GM18502 (cell line): ENCODE measurements around the gene CEACAM6.
"Not testable (repeated sequence)": the region's sequence is repeated elsewhere in the genome, so short reads cannot be mapped to it uniquely, and the experiment has no call there.

Source experiments
- ATAC-seq: cut with Tn5 transposase; IDR thresholded peaks from one replicate; pipeline ENCODE4 v1.9.1; 2021; ENCODE audit warnings: mild to moderate bottlenecking; ENCODE audit not compliant: unreplicated experiment, poor library complexity

The CEACAM6 gene

GRCh38 chr19:41745756-41746155, 9.6 kb upstream of the CEACAM6 start:
- no peak for ATAC-seq

- no peak for ATAC-seq
Measured at GRCh38 chr19:41746593-41747227, 8.6 kb upstream of the CEACAM6 start.

- ATAC-seq = no peak
Measured at GRCh38 chr19:41748012-41748411, 7.3 kb upstream of the CEACAM6 start.

- ATAC-seq = not testable (repeated sequence)
Measured at GRCh38 chr19:41750248-41751134, 4.8 kb upstream of the CEACAM6 start.

- ATAC-seq = no peak
Measured at GRCh38 chr19:41753159-41753558, 2.2 kb upstream of the CEACAM6 start.

- ATAC-seq = no peak
Measured at GRCh38 chr19:41753936-41754529, 1.3 kb upstream of the CEACAM6 start.

GRCh38 chr19:41758846-41759245, 3.5 kb downstream of the CEACAM6 start:
- no peak for ATAC-seq

- no peak for ATAC-seq
Measured at GRCh38 chr19:41767115-41767514, 11.8 kb downstream of the CEACAM6 start.

GRCh38 chr19:41768105-41768504, 12.8 kb downstream of the CEACAM6 start:
- not testable (repeated sequence) for ATAC-seq

- ATAC-seq = no peak
Measured at GRCh38 chr19:41769608-41770007, 14.3 kb downstream of the CEACAM6 start.

- no peak for ATAC-seq
Measured at GRCh38 chr19:41771410-41771809, 16.1 kb downstream of the CEACAM6 start.

GRCh38 chr19:41774515-41774980, 19.2 kb downstream of the CEACAM6 start:
- ATAC-seq = no peak

- ATAC-seq = no peak
Measured at GRCh38 chr19:41776700-41777099, 21.4 kb downstream of the CEACAM6 start.

- ATAC-seq = no peak
Measured at GRCh38 chr19:41783612-41784011, 28.3 kb downstream of the CEACAM6 start.

- ATAC-seq = no peak
Measured at GRCh38 chr19:41784312-41784711, 29.0 kb downstream of the CEACAM6 start.

- ATAC-seq = no peak
Measured at GRCh38 chr19:41784743-41785142, 29.4 kb downstream of the CEACAM6 start.

- ATAC-seq = no peak
Measured at GRCh38 chr19:41785653-41786052, 30.3 kb downstream of the CEACAM6 start.

- ATAC-seq = no peak
Measured at GRCh38 chr19:41787055-41787454, 31.7 kb downstream of the CEACAM6 start.

- not testable (repeated sequence) for ATAC-seq
Measured at GRCh38 chr19:41788518-41788917, 33.2 kb downstream of the CEACAM6 start.

GRCh38 chr19:41789053-41789452, 33.7 kb downstream of the CEACAM6 start:
- not testable (repeated sequence) for ATAC-seq
